Embryonic facial prominence (tissue), 1 donor: ENCODE results near the gene CCNB1IP1.
"Not testable (repeated sequence)": the region's sequence is repeated elsewhere in the genome, so short reads cannot be mapped to it uniquely, and the experiment has no call there.

Source experiments
- DNase-seq: peaks from one replicate; pipeline ENCODE4 v3.0.0-alpha.2; 2016; ENCODE audit errors: extremely low spot score

The CCNB1IP1 gene

GRCh38 chr14:20332431-20332787 lies 670 bp downstream of the CCNB1IP1 start:
- DNase-seq, result no peak

DNA sequence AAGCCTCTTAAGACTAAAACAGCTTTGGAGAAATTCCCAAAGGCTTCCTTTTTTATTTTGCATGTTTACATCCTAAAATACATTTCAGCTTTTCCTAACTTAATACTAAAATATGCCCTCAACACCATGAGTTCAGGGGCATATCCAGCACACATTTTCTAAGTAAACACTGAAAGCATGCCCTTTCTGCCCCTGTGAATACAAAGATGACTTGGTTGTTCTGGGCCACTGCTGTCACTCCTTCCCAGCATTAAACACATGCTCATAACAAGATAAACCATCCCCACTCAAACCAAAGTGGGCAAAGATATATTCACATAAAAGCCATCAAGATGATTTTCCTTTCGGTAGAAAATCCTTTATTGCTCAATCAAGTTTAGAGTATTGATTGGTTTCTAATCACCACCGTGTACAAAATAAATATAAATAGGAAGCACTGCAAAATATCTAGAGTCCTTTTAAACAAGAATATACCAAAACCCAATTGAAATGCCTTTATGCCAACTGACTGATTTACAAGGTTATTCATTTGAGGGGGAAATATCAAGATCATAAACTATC lies 1.9 kb downstream of the CCNB1IP1 start:
- DNase-seq, result no peak

DNA sequence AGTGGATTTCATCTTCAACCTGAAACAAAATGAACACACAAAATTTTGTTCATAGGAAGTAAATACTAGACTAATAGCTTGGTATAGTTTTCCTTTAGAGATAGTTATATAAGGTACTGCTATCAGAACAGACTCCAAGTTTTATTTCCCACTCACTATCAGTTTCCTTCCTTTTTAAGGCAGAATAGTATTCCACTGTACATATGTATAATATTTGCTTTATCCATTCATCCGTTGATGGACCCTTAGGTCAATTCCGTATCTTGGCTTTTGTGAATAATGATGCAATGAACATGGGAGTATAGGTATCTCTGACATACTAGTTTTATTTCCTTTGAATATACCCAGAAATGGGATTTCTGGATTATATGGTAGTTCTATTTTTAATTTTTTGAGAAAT lies 3.7 kb downstream of the CCNB1IP1 start:
- DNase-seq, result no peak

DNA sequence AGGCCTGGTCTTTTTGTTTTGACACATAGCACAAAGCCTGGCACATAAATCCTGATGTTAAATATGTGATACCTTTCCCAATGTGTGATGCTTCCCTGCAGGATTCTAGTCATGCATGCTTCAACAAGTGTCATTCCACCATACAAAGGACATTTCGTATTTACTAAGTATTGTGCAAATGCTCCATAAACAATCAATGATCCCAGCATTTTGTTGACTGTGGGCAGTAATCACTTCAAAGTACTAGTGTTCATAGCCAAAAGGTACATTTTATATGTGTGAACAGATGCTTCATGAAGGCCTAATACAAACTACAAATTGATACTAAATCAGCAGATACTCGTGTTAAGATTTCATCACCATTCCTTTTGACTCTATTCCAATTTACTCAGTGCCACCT lies 4.4 kb downstream of the CCNB1IP1 start:
- no peak for DNase-seq

- DNase-seq, result peak; percentile 44
These were observed 5.8 kb downstream of the CCNB1IP1 start for GRCh38 chr14:20327005-20327869.

- DNase-seq, result no peak
These were observed 15.4 kb downstream of the CCNB1IP1 start for GRCh38 chr14:20317720-20318119.

DNA sequence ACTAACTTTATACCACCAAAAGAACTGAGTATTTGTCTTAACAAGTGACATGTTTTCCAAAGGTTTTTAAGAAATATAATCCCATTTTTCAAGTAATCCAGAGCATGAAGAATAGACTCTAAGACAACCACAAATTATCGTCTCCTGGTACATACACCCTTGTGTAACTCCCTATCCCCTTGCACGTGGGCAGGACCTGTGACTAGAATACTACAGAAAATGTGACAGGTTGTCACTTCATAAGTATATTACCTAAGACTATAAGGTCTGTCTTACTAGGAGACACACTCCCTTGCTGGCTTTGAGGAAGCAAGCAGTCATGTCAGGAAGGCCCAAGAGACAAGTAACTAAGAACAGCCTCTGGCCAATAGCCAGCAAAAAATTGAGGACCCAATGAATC lies 19.1 kb downstream of the CCNB1IP1 start:
- DNase-seq, result no peak

DNA sequence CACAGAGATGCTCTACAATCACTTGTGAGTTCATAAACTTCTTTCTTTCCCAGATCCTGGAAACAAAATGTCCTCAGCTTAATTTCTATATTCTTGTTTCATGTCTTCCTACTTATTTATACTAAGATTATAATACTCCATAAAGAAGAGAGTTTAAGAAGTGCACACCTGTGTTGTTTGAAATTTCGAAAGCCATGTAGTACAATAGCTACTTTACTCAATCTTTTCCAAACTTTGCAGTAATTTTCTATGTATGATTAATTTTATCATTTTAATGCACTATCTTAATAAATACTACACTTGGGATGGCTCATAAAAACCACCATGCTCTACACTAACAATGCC lies 27.0 kb downstream of the CCNB1IP1 start:
- DNase-seq, result no peak

- peak; percentile 71 for DNase-seq
These were observed 27.6 kb downstream of the CCNB1IP1 start, which contains the start of gene TTC5 for GRCh38 chr14:20305265-20306078. TTC5 (minus strand) TSS chr14:20305951; CDS start chr14:20305937, 14 bp downstream.

DNA sequence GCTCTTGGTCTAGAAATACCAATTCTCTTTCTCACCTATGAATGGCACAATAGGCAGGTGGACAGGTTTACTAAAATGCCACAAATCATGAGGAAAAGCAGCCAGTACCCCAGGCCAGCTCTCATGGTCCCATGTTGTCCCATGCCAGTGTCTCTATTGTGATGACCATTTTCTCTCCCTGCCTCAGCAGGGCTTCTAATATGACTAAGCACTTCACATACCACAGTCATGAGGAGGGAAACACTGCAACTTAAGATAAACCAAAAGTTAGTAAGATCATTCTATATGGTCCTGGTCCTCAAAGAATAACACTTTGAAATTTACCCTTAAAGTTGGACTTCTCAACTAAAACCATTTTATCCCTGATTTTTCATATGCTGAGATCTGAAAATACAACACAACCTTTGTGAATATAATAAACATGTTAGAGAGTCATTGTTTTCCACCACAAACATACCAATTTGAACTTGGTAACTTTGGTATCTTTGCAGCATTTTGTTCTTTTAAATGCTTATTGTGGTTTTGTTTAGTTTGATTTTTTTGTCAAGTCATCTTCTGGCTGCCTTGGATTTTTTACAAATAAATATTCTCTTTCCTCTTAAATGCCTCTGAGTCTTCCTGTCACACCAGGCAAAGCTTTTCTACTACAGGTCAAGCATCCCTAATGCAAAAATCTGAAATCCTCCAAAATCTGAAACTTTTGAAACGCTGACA lies 30.9 kb downstream of the CCNB1IP1 start:
- DNase-seq, result no peak

GRCh38 chr14:20295067-20295466 lies 38.0 kb downstream of the CCNB1IP1 start:
- no peak for DNase-seq

DNA sequence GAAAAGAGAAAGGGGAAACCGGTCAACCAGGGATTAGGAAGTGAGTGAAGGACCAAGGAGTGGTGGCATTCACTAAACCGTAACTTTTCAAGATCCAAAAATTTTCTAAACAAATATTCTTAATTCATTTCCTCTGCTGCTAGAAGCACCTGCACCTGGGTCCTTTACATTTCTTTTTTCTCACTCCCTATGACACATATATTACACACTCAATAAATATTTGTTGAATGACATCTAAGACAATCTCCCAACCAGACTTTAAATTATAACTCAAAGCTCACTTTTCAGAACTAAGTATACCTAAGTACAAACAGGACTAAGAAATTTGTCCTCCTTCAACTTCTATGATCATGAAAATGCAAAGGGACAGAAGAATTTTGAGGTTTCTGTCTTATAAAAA lies 38.4 kb downstream of the CCNB1IP1 start:
- DNase-seq, result no peak

DNA sequence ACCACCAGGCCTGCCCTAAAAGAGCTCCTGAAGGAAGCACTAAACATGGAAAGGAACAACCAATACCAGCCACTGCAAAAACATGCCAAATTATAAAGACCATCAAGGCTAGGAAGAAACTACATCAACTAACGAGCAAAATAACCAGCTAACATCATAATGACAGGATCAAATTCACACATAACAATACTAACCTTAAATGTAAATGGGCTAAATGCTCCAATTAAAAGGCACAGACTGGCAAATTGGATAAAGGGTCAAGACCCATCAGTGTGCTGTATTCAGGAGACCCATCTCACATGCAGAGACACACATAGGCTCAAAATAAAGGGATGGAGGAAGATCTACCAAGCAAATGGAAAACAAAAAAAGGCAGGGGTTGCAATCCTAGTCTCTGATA lies 51.1 kb downstream of the CCNB1IP1 start:
- DNase-seq, result not testable (repeated sequence)

DNA sequence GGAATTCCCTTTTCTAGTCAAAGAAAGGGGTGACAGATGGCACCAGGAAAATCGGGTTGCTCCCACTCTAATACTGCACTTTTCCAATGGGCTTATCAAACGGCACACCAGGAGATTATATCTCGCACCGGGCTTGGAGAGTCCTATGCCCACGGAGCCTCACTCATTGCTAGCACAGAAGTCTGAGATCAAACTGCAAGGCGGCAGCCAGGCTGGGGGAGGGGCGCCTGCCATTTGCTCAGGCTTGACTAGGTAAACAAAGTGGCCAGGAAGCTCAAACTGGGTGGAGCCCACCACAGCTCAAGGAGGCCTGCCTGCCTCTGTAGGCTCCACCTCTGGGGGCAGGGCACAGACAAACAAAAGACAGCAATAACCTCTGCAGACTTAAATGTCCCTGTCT lies 52.8 kb downstream of the CCNB1IP1 start:
- not testable (repeated sequence) for DNase-seq

GRCh38 chr14:20278414-20278813 lies 54.7 kb downstream of the CCNB1IP1 start:
- DNase-seq, result no peak

DNA sequence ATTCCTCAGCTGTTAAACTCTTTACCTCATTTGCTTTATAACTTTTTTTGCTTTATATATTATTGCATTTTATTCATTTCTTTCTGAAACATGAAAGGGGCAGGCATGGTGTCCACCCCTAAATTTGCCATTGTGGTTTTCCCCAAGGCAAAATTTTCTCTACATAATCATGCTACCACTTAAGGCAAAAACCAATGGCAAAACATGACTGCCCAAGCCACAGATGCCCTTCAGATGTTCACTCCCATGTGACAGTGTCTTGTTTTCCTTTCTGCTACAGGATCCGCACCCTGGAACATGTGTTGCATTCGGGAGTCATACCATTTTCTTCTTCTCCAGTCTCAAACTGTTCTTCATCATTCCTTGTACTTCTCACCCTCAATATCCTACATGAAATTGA lies 55.7 kb downstream of the CCNB1IP1 start:
- no peak for DNase-seq

- no peak for DNase-seq
These were observed 59.0 kb downstream of the CCNB1IP1 start for GRCh38 chr14:20274062-20274461.

DNA sequence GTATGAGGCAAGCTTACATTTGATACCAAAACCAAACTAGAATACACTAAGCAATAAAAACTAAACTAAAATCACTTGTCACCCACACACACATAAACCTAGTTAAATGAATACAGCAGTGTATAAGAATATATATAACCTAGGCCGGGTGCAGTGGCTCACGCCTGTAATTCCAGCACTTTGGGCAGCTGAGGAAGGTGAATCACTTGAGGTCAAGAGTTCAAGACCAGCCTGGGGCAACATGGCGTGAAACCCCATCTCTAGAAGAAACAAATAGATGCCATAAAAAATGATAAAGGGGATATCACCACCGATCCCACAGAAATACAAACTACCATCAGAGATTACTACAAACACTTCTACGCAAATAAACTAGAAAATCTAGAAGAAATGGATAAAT lies 68.7 kb downstream of the CCNB1IP1 start:
- DNase-seq, result not testable (repeated sequence)

- DNase-seq, result no peak
These were observed 70.4 kb downstream of the CCNB1IP1 start for GRCh38 chr14:20262642-20263128.
